Measurements from ENCODE around the gene REG3G.
"Not testable (repeated sequence)": the region's sequence is repeated elsewhere in the genome, so short reads cannot be mapped to it uniquely, and the experiment has no call there.

Gene REG3G

GRCh38 chr2:79026061-79026460, 559 bp downstream of the REG3G start:
- no peak for DNase-seq

- DNase-seq = no peak
These were observed 14.4 kb downstream of the REG3G start for GRCh38 chr2:79039944-79040343.

GRCh38 chr2:79041032-79041448, 15.5 kb downstream of the REG3G start:
- DNase-seq = no peak

- not testable (repeated sequence) for DNase-seq
These were observed 28.0 kb downstream of the REG3G start for GRCh38 chr2:79053486-79053885.

GRCh38 chr2:79054769-79055168, 29.3 kb downstream of the REG3G start:
- DNase-seq = not testable (repeated sequence)

- DNase-seq = no peak
These were observed 39.7 kb downstream of the REG3G start for GRCh38 chr2:79065201-79065600.

- DNase-seq = no peak
These were observed 45.6 kb downstream of the REG3G start for GRCh38 chr2:79071078-79071477.
